Activated naive CD4-positive, alpha-beta T cell treated with anti-CD3 and anti-CD28 coated beads for 36 hours (primary cell): ENCODE results near the gene CDHR5. TPM values are rescaled to one million over a fixed set of nuclear protein-coding genes. Genes with fewer than 3 reads are reported as not detected.
A peak's percentile ranks its signal among the peaks of the same experiment; 100 is the strongest.

Source experiments
- CTCF ChIA-PET: fragments of 350-600 bp; sonication (Branson Sonifier 250); formaldehyde crosslinking; loops from one replicate; lab custom pipeline; 2021; ENCODE audit warnings: antibody characterized with exemption; lab: Charles Lee
- DNase-seq: peaks from one replicate; pipeline ENCODE4 v3.0.0-alpha.2; 2020
- H3K27ac Mint-ChIP-seq: one replicate; pipeline ENCODE4 v1.8.0; 2021; ENCODE audit warnings: mild to moderate bottlenecking, mixed read lengths
- H3K27me3 Mint-ChIP-seq: one replicate; pipeline ENCODE4 v1.8.0; 2021; ENCODE audit warnings: low read depth, mixed read lengths
- H3K36me3 Mint-ChIP-seq: one replicate; pipeline ENCODE4 v1.8.0; 2021; ENCODE audit warnings: low read depth, mixed read lengths
- H3K4me1 Mint-ChIP-seq: one replicate; pipeline ENCODE4 v1.8.0; 2021; ENCODE audit warnings: low read depth, mixed read lengths
- H3K4me3 Mint-ChIP-seq: one replicate; pipeline ENCODE4 v1.8.0; 2021; ENCODE audit warnings: mild to moderate bottlenecking, moderate library complexity, mixed read lengths
- H3K9me3 Mint-ChIP-seq: one replicate; pipeline ENCODE4 v1.8.0; 2021; ENCODE audit warnings: mixed read lengths
- intact Hi-C: fragments of 100-400 bp; cut with micrococcal nuclease; formaldehyde crosslinking; loops from one replicate; pipeline ENCODE4 v1.15.1; 2023
- total RNA-seq, 2 experiments: library from RNA; stranded (reverse); gene quantifications; one replicate each; pipeline ENCODE4 v1.2.3, GENCODE V29; 2021

The CDHR5 gene
- total RNA-seq, 2 experiments from 2014 or later, result not detected

GRCh38 chr11:610146-610801 lies 14.5 kb downstream of the CDHR5 start:
- Mint-ChIP-seq H3K27me3 (no peaks in the 10 kb centered on the region), H3K4me3 (no peak overlapping the region), H3K27ac (no peak overlapping the region), H3K4me1 (peaks cover 13% of the 10 kb centered on the region), H3K9me3 (no peaks in the 10 kb centered on the region), H3K36me3 (peaks cover 22% of the 10 kb centered on the region)
- no peak for DNase-seq
- intact Hi-C loops, result no loop called here
- CTCF ChIA-PET, result no interaction called here

GRCh38 chr11:609341-609811 lies 15.4 kb downstream of the CDHR5 start:
- H3K36me3 Mint-ChIP-seq, result peaks cover 20% of the 10 kb centered on the region
- peaks cover 10% of the 10 kb centered on the region for H3K4me1 Mint-ChIP-seq
- CTCF ChIA-PET, result no interaction called here
- no peak for DNase-seq
- intact Hi-C loops, result no loop called here
- no peak overlapping the region for H3K27ac Mint-ChIP-seq
- H3K27me3 Mint-ChIP-seq, result no peaks in the 10 kb centered on the region
- no peak overlapping the region for H3K4me3 Mint-ChIP-seq
- no peaks in the 10 kb centered on the region for H3K9me3 Mint-ChIP-seq

- CTCF ChIA-PET, result no interaction called here
- intact Hi-C loops, result no loop called here
- peaks cover 4% of the 10 kb centered on the region for H3K4me1 Mint-ChIP-seq
- no peaks in the 10 kb centered on the region for H3K27me3 Mint-ChIP-seq
- no peaks in the 10 kb centered on the region for H3K9me3 Mint-ChIP-seq
- no peak for DNase-seq
- no peak overlapping the region for H3K27ac Mint-ChIP-seq
- peaks cover 15% of the 10 kb centered on the region for H3K36me3 Mint-ChIP-seq
- no peak overlapping the region for H3K4me3 Mint-ChIP-seq
Observed at GRCh38 chr11:608791-609251, 15.9 kb downstream of the CDHR5 start.

GRCh38 chr11:607971-608659 lies 16.6 kb downstream of the CDHR5 start:
- H3K36me3 Mint-ChIP-seq, result peaks cover 13% of the 10 kb centered on the region
- DNase-seq, result no peak

GRCh38 chr11:607020-607780 lies 17.6 kb downstream of the CDHR5 start:
- no peaks in the 10 kb centered on the region for H3K9me3 Mint-ChIP-seq
- no peak overlapping the region for H3K4me3 Mint-ChIP-seq
- H3K36me3 Mint-ChIP-seq, result peaks cover 12% of the 10 kb centered on the region
- peak overlapping the region; percentile 70 for H3K27ac Mint-ChIP-seq
- intact Hi-C loops, result no loop called here
- CTCF ChIA-PET, result interaction anchor here (1.1 kb wide), 1 partner anchor 67 kb away, joined by 3 read pairs; no protein-coding TSS in a partner anchor
- DNase-seq, result no peak
- no peaks in the 10 kb centered on the region for H3K4me1 Mint-ChIP-seq
- no peaks in the 10 kb centered on the region for H3K27me3 Mint-ChIP-seq

More at GRCh38 chr11:607971-608659, 16.6 kb downstream of the CDHR5 start:
- Mint-ChIP-seq H3K4me1 (peaks cover 2% of the 10 kb centered on the region), H3K27ac (no peak overlapping the region), H3K4me3 (no peak overlapping the region), H3K27me3 (no peaks in the 10 kb centered on the region), H3K9me3 (no peaks in the 10 kb centered on the region)
- CTCF ChIA-PET, result interaction anchor here (1.1 kb wide), 1 partner anchor 66 kb away, joined by 3 read pairs; no protein-coding TSS in a partner anchor
- intact Hi-C loops, result no loop called here

GRCh38 chr11:606245-606644 lies 18.5 kb downstream of the CDHR5 start:
- no peaks in the 10 kb centered on the region for H3K9me3 Mint-ChIP-seq
- no peak for DNase-seq
- no peak overlapping the region for H3K4me3 Mint-ChIP-seq
- intact Hi-C loops, result no loop called here
- peaks cover 13% of the 10 kb centered on the region for H3K36me3 Mint-ChIP-seq
- H3K27me3 Mint-ChIP-seq, result no peaks in the 10 kb centered on the region
- H3K4me1 Mint-ChIP-seq, result no peaks in the 10 kb centered on the region
- H3K27ac Mint-ChIP-seq, result no peak overlapping the region
- CTCF ChIA-PET, result no interaction called here

- Mint-ChIP-seq H3K27me3 (no peaks in the 10 kb centered on the region), H3K9me3 (no peaks in the 10 kb centered on the region), H3K4me3 (no peak overlapping the region), H3K27ac (no peak overlapping the region), H3K36me3 (peaks cover 11% of the 10 kb centered on the region), H3K4me1 (no peaks in the 10 kb centered on the region)
- DNase-seq, result no peak
- CTCF ChIA-PET, result interaction anchor here (0.6 kb wide), 1 partner anchor 73 kb away, joined by 3 read pairs; no protein-coding TSS in a partner anchor
- intact Hi-C loops, result no loop called here
Observed at GRCh38 chr11:605286-606129, 19.2 kb downstream of the CDHR5 start.

GRCh38 chr11:603154-603553 lies 21.6 kb downstream of the CDHR5 start:
- Mint-ChIP-seq H3K4me1 (no peaks in the 10 kb centered on the region), H3K27ac (no peak overlapping the region), H3K4me3 (no peak overlapping the region), H3K36me3 (peaks cover 14% of the 10 kb centered on the region), H3K27me3 (no peaks in the 10 kb centered on the region), H3K9me3 (no peaks in the 10 kb centered on the region)
- intact Hi-C loops, result no loop called here
- CTCF ChIA-PET, result no interaction called here
- no peak for DNase-seq

GRCh38 chr11:601573-602245 lies 23.0 kb downstream of the CDHR5 start:
- no peak overlapping the region for H3K27ac Mint-ChIP-seq
- H3K27me3 Mint-ChIP-seq, result no peaks in the 10 kb centered on the region
- H3K4me1 Mint-ChIP-seq, result no peaks in the 10 kb centered on the region
- H3K4me3 Mint-ChIP-seq, result no peak overlapping the region
- DNase-seq, result no peak
- no peaks in the 10 kb centered on the region for H3K9me3 Mint-ChIP-seq
- intact Hi-C loops, result no loop called here
- CTCF ChIA-PET, result no interaction called here
- peaks cover 17% of the 10 kb centered on the region for H3K36me3 Mint-ChIP-seq

- H3K9me3 Mint-ChIP-seq, result no peaks in the 10 kb centered on the region
- intact Hi-C loops, result no loop called here
- peaks cover 26% of the 10 kb centered on the region for H3K36me3 Mint-ChIP-seq
- H3K27ac Mint-ChIP-seq, result no peak overlapping the region
- no peaks in the 10 kb centered on the region for H3K27me3 Mint-ChIP-seq
- DNase-seq, result no peak
- H3K4me3 Mint-ChIP-seq, result no peak overlapping the region
- H3K4me1 Mint-ChIP-seq, result peaks cover 2% of the 10 kb centered on the region
- CTCF ChIA-PET, result no interaction called here
Observed at GRCh38 chr11:598005-598680, 26.6 kb downstream of the CDHR5 start.

GRCh38 chr11:597166-597725 lies 27.5 kb downstream of the CDHR5 start:
- H3K36me3 Mint-ChIP-seq, result peaks cover 35% of the 10 kb centered on the region
- intact Hi-C loops, result no loop called here

More at GRCh38 chr11:597166-597725, 27.5 kb downstream of the CDHR5 start:
- Mint-ChIP-seq H3K4me3 (no peak overlapping the region), H3K27me3 (no peaks in the 10 kb centered on the region), H3K27ac (no peak overlapping the region), H3K4me1 (peaks cover 2% of the 10 kb centered on the region), H3K9me3 (no peaks in the 10 kb centered on the region)
- no peak for DNase-seq
- CTCF ChIA-PET, result no interaction called here
